Measurements from ENCODE around the gene PPP3R1.

PPP3R1 gene

GRCh38 chr2:68234405-68234804 is 17.9 kb downstream of the PPP3R1 start:
- DNase-seq (ENCODE audit: low spot score) = no peak
- FAIRE-seq = no peak

DNA sequence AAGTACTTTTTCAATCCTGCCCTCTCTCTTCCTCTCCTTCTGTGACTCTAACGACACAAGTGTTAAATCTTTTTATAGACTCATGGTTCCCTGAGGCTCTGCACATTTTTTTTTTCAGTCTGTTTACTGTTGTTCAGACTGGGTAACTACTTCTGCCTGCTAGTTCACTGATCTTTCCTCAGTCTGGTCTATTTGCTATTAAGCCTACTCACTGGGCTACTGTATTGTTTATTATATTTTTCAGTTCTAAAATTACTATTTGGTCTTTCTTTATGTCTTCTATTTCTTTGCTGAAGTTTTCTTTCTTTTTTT is 21.3 kb downstream of the PPP3R1 start:
- DNase-seq (ENCODE audit: low spot score) = no peak
- FAIRE-seq = no peak

- no peak for FAIRE-seq
Measured at GRCh38 chr2:68230241-68231060, 21.9 kb downstream of the PPP3R1 start.

GRCh38 chr2:68226794-68227193 is 25.5 kb downstream of the PPP3R1 start:
- FAIRE-seq = no peak
- no peak for DNase-seq (ENCODE audit: low spot score)

More at GRCh38 chr2:68230241-68231060, 21.9 kb downstream of the PPP3R1 start:
- DNase-seq (ENCODE audit: low spot score) = no peak

DNA sequence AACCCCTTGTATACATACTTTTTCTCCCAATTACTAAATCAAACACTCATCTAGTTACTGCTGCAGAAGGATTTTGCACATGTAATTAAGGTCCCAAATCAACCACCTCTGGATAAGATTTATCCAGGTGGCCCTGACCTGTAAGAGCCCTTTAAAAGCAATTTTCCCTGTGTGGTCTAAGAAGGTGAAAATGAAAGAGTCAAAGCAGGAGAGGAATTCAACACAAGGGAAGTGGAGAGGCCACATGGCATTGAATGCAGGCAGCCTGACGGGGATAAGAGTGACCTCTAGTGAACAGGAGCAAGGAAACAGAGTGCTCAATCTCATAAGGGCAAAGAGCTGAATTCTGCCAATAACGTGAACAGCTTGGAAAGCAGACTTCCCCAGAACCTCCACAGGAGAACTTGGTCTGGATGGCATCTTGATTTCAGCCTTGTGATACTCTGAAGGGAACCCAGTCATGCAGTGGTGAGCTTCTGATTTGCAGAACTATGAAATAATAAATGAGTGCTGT is 27.2 kb downstream of the PPP3R1 start:
- DNase-seq (ENCODE audit: low spot score) = peak; percentile 46
- no peak for FAIRE-seq

- FAIRE-seq (no peak), DNase-seq (ENCODE audit: low spot score) (no peak)
Measured at GRCh38 chr2:68223419-68223818, 28.9 kb downstream of the PPP3R1 start.

GRCh38 chr2:68222287-68222686 is 30.0 kb downstream of the PPP3R1 start:
- no peak for FAIRE-seq

DNA sequence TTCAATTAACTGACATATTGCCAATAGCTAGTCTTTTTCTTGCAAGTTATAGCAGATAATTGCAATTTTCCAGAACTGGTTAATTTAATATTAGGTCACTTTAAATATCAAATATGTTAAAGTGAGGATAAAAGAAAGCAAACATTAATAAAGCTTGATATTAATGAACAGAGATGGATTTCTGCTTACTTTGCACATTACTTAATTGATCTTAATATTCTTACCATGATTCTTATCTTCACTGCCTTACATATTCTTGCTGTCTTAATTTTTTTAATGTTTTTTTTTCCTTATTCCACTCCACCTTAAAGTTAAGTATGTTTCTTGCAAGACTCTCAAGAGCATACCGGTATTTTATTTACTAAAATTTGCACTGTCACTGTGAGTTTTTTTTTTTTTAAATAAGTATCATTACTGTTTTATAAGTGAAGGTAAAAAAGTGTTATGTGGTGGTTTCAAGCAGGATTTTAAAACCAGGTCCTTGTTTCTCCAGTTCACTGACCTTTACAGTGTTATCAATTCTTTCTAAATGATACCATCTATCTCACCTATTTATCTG is 33.9 kb downstream of the PPP3R1 start:
- FAIRE-seq = no peak
- no peak for DNase-seq (ENCODE audit: low spot score)

More at GRCh38 chr2:68222287-68222686, 30.0 kb downstream of the PPP3R1 start:
- DNase-seq (ENCODE audit: low spot score) = no peak

DNA sequence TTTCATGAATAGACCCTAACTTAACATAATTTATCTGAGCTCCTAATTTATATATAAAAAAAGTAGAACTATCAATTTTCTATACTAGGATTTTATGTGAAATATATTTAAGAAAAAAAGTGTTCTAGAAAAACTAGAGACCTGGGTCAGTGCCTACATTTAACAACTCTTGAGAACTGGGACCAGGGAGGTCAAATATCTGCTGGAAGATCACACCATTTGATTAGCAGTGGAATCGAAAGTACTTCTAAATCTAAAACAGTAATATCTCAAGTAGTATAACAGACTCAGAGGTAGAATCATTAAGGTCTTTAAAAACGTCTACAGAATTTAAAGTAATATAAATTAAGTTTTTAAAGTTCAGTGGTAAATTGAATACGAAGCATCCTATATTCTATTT is 34.6 kb downstream of the PPP3R1 start:
- DNase-seq (ENCODE audit: low spot score) = no peak
- no peak for FAIRE-seq

DNA sequence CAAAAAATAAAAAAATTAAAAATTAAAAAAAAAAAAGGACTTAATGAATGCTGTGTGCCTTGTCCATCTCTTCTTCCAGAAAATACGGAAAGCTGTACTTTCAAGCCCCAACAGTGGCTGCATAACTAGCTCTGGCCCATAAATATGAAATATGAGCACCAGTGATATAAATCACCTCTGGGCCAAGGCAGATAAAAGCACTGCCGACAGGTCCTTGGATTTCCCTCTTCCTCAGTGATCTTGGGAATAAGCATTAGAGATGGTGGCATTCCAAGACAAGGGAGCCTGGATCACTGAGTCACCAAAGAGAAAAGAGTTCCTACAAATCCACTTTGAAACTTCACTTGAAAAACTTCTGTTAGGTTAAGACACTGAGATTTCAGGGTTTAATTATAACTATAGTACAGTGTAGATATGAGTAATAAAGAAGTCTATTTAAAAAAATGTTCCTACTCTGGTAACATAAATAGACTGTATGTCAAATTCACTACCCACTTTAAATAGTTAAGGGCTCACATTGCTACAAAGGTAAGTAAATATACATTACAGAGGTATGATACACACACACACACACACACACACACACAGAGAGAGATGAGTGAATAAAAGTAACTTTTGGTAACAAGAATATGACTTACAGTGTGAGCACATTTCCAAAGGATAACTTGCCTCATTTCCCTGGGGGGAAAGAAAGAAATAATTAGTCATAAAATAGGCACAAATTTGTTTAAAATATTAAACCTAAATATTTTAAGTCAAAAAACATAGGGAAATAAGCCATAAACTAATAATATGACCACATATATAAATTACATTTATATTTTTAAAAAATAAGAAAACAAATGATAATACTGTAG is 35.6 kb downstream of the PPP3R1 start:
- no peak for DNase-seq (ENCODE audit: low spot score)
- peak; percentile 41 for FAIRE-seq

- FAIRE-seq (no peak), DNase-seq (ENCODE audit: low spot score) (no peak)
Measured at GRCh38 chr2:68214381-68214780, 38.0 kb downstream of the PPP3R1 start.

GRCh38 chr2:68206793-68207192 is 45.5 kb downstream of the PPP3R1 start:
- FAIRE-seq = no peak
- DNase-seq (ENCODE audit: low spot score) = no peak

GRCh38 chr2:68203587-68203986 is 48.7 kb downstream of the PPP3R1 start:
- DNase-seq (ENCODE audit: low spot score) = no peak
- no peak for FAIRE-seq

GRCh38 chr2:68200157-68200787 is 52.1 kb downstream of the PPP3R1 start:
- DNase-seq (ENCODE audit: low spot score) (no peak), FAIRE-seq (no peak)

- DNase-seq (ENCODE audit: low spot score) (no peak), FAIRE-seq (no peak)
Measured at GRCh38 chr2:68196120-68196716, 56.1 kb downstream of the PPP3R1 start.

DNA sequence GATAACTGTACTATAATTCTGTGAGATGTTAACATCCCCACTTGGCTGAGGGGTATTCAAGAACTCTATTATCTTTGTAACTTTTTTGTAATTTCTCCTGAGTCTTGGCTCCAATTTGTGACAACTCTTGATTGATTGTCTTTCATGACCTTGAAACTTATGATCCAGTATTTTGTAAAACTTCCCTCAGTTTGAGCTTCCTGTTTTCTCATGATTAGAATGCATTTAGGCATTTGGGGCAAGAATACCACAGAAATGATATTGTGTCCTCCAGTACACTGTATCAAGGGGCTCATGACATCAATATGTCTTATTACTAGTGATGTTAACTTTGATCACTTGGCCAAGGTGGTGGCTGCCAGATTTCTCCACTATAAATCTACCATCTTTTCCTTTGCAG is 57.2 kb downstream of the PPP3R1 start:
- FAIRE-seq (no peak), DNase-seq (ENCODE audit: low spot score) (no peak)

DNA sequence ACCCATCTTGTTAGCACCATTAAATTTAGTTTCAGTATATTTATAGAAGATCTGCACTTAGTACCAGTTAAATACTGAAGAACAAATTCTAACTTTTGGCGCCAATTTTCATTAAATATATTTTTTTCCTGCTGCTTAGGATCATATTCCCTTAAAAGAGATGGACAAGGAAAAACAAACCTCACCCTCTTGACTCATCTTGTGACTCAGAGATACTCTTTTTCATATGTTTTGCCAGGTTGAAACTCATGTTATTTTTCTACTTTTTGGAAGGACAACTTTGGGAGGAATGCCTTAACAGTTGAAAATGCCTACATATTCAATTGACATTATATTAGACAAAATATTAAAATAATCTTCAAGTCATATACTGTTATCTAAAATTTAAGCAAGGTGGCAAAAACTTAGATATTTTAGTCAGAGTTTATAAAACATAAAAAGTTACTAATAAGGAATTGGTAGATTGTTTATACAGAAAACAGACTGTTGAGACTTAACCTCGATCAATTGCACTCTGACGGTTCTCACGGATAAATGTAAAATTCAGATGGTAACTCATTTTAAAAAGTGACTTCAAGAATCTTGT is 58.5 kb downstream of the PPP3R1 start:
- DNase-seq (ENCODE audit: low spot score) (no peak), FAIRE-seq (peak; percentile 88)

GRCh38 chr2:68193144-68193543 is 59.2 kb downstream of the PPP3R1 start:
- FAIRE-seq (peak; percentile 45), DNase-seq (ENCODE audit: low spot score) (no peak)

GRCh38 chr2:68190991-68191731 is 61.2 kb downstream of the PPP3R1 start:
- no peak for FAIRE-seq
- peak; percentile 44 for DNase-seq (ENCODE audit: low spot score)

Measured in RCC 7860 (cell line).